Myocyte (in vitro differentiated cells): ENCODE results near the gene PRDX2. TPM values are rescaled to one million over a fixed set of nuclear protein-coding genes. Genes with fewer than 3 reads are reported as not detected.

ENCODE experiments used
- DNase-seq: peaks from one replicate; pipeline ENCODE4 v3.0.0-alpha.2; 2012; ENCODE audit warnings: low read depth
- microRNA-seq: library from miRNA; unstranded; fragments of <30 nt; microRNA quantifications from one replicate; pipeline ENCODE4, GENCODE V29; 2016
- total RNA-seq: library from RNA; depleted of rRNA; stranded (reverse); fragments of >200 nt; gene quantifications from 2 replicates; pipeline ENCODE4 v1.2.3, GENCODE V29; 2014

The PRDX2 gene
- total RNA-seq, 1 donor from 2014 or later, result 109 TPM

- no peak for DNase-seq
Observed at GRCh38 chr19:12754465-12755196, 47.0 kb downstream of the PRDX2 start.

- no peak for DNase-seq
Observed at GRCh38 chr19:12752056-12752781, 49.4 kb downstream of the PRDX2 start.

GRCh38 chr19:12751635-12752034 lies 50.0 kb downstream of the PRDX2 start, which contains the start of gene BEST2:
Gene BEST2 (plus strand): TSS chr19:12751791. CDS start chr19:12752593, 802 bp downstream.
- no peak for DNase-seq

- DNase-seq, result peak; percentile 34
Observed at GRCh38 chr19:12750851-12751250, 50.7 kb downstream of the PRDX2 start.

- DNase-seq, result peak; percentile 77
Observed at GRCh38 chr19:12749938-12750521, 51.6 kb downstream of the PRDX2 start.

- DNase-seq, result no peak
Observed at GRCh38 chr19:12748489-12748888, 53.1 kb downstream of the PRDX2 start.

Small RNA genes lying within 50 kb of the gene (microRNA-seq; reads per million reads assigned to microRNA genes)
- not detected for gene MIR5684

Other genes starting within 250 kb of the PRDX2 start
- gene ZNF490, start 191.0 kb downstream of the PRDX2 start, total RNA-seq, result 5.8 and 8.6 TPM in 2 replicates
- gene ZNF791, start 190.9 kb downstream of the PRDX2 start, total RNA-seq, result 12.5 and 13.6 TPM in 2 replicates
- gene MAN2B1, start 135.1 kb downstream of the PRDX2 start, total RNA-seq, result 50.7 and 52.0 TPM in 2 replicates
- gene WDR83, start 135.0 kb downstream of the PRDX2 start, total RNA-seq, result 10.2 and 10.5 TPM in 2 replicates
- gene DHPS, start 119.9 kb downstream of the PRDX2 start, total RNA-seq, result 72.5 and 97.1 TPM in 2 replicates
- not detected in 2 replicates for gene GNG14, start 113.8 kb downstream of the PRDX2 start, total RNA-seq
- gene FBXW9, start 105.2 kb downstream of the PRDX2 start, total RNA-seq, result 11.9 and 12.2 TPM in 2 replicates
- 45.6 and 51.3 TPM in 2 replicates for gene TNPO2, start 77.9 kb downstream of the PRDX2 start, total RNA-seq
- gene TRIR, start 67.1 kb downstream of the PRDX2 start, total RNA-seq, result 200 and 262 TPM in 2 replicates
- 73.1 and 96.8 TPM in 2 replicates for gene GET3, start 64.3 kb downstream of the PRDX2 start, total RNA-seq
- gene BEST2, start 50.0 kb downstream of the PRDX2 start, total RNA-seq, result 0.05 and 0.24 TPM in 2 replicates
- 39.6 and 49.9 TPM in 2 replicates for gene HOOK2, start 26.2 kb downstream of the PRDX2 start, total RNA-seq
- 84.4 and 96.5 TPM in 2 replicates for gene JUNB, start 10.3 kb downstream of the PRDX2 start, total RNA-seq
- gene THSD8, start 269 bp upstream of the PRDX2 start, total RNA-seq, result not detected in 2 replicates
- 3.5 and 4.3 TPM in 2 replicates for gene RNASEH2A, start 4.8 kb upstream of the PRDX2 start, total RNA-seq
- not detected in 2 replicates for gene RTBDN, start 32.8 kb upstream of the PRDX2 start, total RNA-seq
- gene MAST1, start 36.7 kb upstream of the PRDX2 start, total RNA-seq, result 0.42 TPM in 1 of 2 replicates, not detected in the other
- gene DNASE2, start 79.6 kb upstream of the PRDX2 start, total RNA-seq, result 21.3 and 22.3 TPM in 2 replicates
- gene KLF1, start 85.4 kb upstream of the PRDX2 start, total RNA-seq, result not detected in 2 replicates
- gene GCDH, start 89.4 kb upstream of the PRDX2 start, total RNA-seq, result 32.8 and 42.3 TPM in 2 replicates
- 0.16 TPM in 1 of 2 replicates, not detected in the other for gene SYCE2, start 117.5 kb upstream of the PRDX2 start, total RNA-seq
- 47.8 and 55.7 TPM in 2 replicates for gene FARSA, start 131.9 kb upstream of the PRDX2 start, total RNA-seq
- 890 and 1,463 TPM in 2 replicates for gene CALR, start 136.8 kb upstream of the PRDX2 start, total RNA-seq
- 199 and 236 TPM in 2 replicates for gene RAD23A, start 144.1 kb upstream of the PRDX2 start, total RNA-seq
- gene GADD45GIP1, start 155.4 kb upstream of the PRDX2 start, total RNA-seq, result 44.6 and 58.1 TPM in 2 replicates
- not detected in 2 replicates for gene DAND5, start 167.8 kb upstream of the PRDX2 start, total RNA-seq
- 17.7 and 23.3 TPM in 2 replicates for gene NFIX, start 193.7 kb upstream of the PRDX2 start, total RNA-seq